HCT116 (cell line): Measurements from ENCODE around the gene MDFI. TPM values are rescaled to one million over a fixed set of nuclear protein-coding genes. Genes with fewer than 3 reads are reported as not detected.

ENCODE experiments used
- ATAC-seq: fragments of 200-7000 bp; cut with Tn5 transposase; 2 replicates; pipeline ENCODE4 v1.9.1; 2020; ENCODE audit warnings: mild to moderate bottlenecking, moderate library complexity
- BruUV-seq: library from RNA; stranded (reverse); fragments of 400-500 nt; replicated peaks from 2 replicates; lab custom pipeline; 2021; lab: Mats Ljungman, UMichigan
- CTCF ChIA-PET: fragments of 300-600 bp; sonication (Branson Sonifier 250); formaldehyde crosslinking; loops from one replicate; lab custom pipeline; 2021; ENCODE audit warnings: antibody characterized with exemption; lab: Charles Lee
- POLR2A ChIA-PET: fragments of 300-600, 350-600 bp; sonication (Branson Sonifier 250); formaldehyde crosslinking; loops from one replicate; lab custom pipeline; 2021; ENCODE audit warnings: antibody characterized with exemption; lab: Charles Lee
- RAD21 ChIA-PET, 2 experiments: fragments of 300-600 bp; sonication (Branson Sonifier 250); formaldehyde crosslinking; loops; one replicate each; lab custom pipeline; 2023; ENCODE audit warnings: low total read pairs in 2 of 2; ENCODE audit not compliant: uncharacterized antibody in 2 of 2, unreplicated experiment in 2 of 2, low non-redundant PET in 1 of 2; lab: Charles Lee
- DNase-seq: peaks from one replicate; pipeline ENCODE4 v3.0.0-alpha.2; 2010; ENCODE audit warnings: low read depth, low spot score
- H2AFZ ChIP-seq: fragments of 200-600 bp; shearing (Covaris generic), sonication (generic); 2 replicates; pipeline ENCODE4 v1.6.1; 2017; ENCODE audit warnings: low read depth, mixed run types, mixed read lengths, antibody characterized with exemption, low read length; ENCODE audit not compliant: poor library complexity, severe bottlenecking
- H3K27ac ChIP-seq: 2 replicates; pipeline ENCODE4 v1.5.1; 2012; ENCODE audit warnings: low read depth, low read length
- H3K27me3 ChIP-seq: fragments of 200-600 bp; sonication (generic); 2 replicates; pipeline ENCODE4 v1.6.1; 2016; ENCODE audit warnings: mixed run types, low read length, mixed read lengths; ENCODE audit not compliant: insufficient read depth
- H3K36me3 ChIP-seq, 2 experiments: fragments of 200-500 bp in 1 of 2; fragments of 200-600 bp in 1 of 2; sonication (Bioruptor generic) in 1 of 2; sonication (generic) in 1 of 2; 2 replicates each; pipeline versions ENCODE4 v1.5.1 to v1.6.1; 2014 to 2016; ENCODE audit warnings: low read length in 2 of 2, inconsistent platforms in 1 of 2, mixed read lengths in 1 of 2, mixed run types in 1 of 2; ENCODE audit not compliant: insufficient read depth in 2 of 2, control insufficient read depth in 1 of 2
- H3K4me1 ChIP-seq, 2 experiments: fragments of 200-600 bp in 1 of 2; sonication (generic) in 1 of 2; 2 replicates each; pipeline versions ENCODE4 v1.5.1 to v1.6.1; 2012 to 2017; ENCODE audit warnings: low read length in 2 of 2, inconsistent platforms in 1 of 2, mild to moderate bottlenecking in 1 of 2, mixed read lengths in 1 of 2, mixed run types in 1 of 2, moderate library complexity in 1 of 2; ENCODE audit not compliant: insufficient read depth in 2 of 2, control insufficient read depth in 1 of 2
- H3K4me2 ChIP-seq: fragments of 200-600 bp; sonication (generic); 2 replicates; pipeline ENCODE4 v1.6.1; 2017; ENCODE audit warnings: mixed run types, low read length, mixed read lengths
- H3K4me3 ChIP-seq, 2 experiments: fragments of 200-600 bp in 1 of 2; sonication (generic) in 1 of 2; replicated peaks in 1 of 2; 2 replicates each; pipeline ENCODE4 v1.5.1; 2011 to 2016; ENCODE audit warnings: low read length in 2 of 2, control low read depth in 1 of 2, low read depth in 1 of 2, mild to moderate bottlenecking in 1 of 2, mixed read lengths in 1 of 2, mixed run types in 1 of 2
- H3K79me2 ChIP-seq: fragments of 200-600 bp; sonication (generic); 2 replicates; pipeline ENCODE4 v1.6.1; 2017; ENCODE audit warnings: mild to moderate bottlenecking, mixed run types, low read length, moderate library complexity, mixed read lengths; ENCODE audit not compliant: insufficient read depth
- H3K9ac ChIP-seq: fragments of 200-600 bp; sonication (generic); 2 replicates; pipeline ENCODE4 v1.6.1; 2016; ENCODE audit warnings: low read length, mixed read lengths
- H3K9me2 ChIP-seq: fragments of 200-600 bp; sonication (generic), shearing (Covaris generic); 2 replicates; pipeline ENCODE4 v1.6.1; 2017; ENCODE audit warnings: mixed run types, mild to moderate bottlenecking, moderate library complexity; ENCODE audit not compliant: insufficient read depth
- H3K9me3 ChIP-seq, 2 experiments: fragments of 200-500 bp in 1 of 2; fragments of 200-600 bp in 1 of 2; sonication (Bioruptor generic) in 1 of 2; sonication (generic) in 1 of 2; 2 replicates each; pipeline ENCODE4 v1.6.1; 2014 to 2017; ENCODE audit warnings: low read length in 2 of 2, mixed read lengths in 2 of 2, inconsistent platforms in 1 of 2, low read depth in 1 of 2, mild to moderate bottlenecking in 1 of 2, mixed run types in 1 of 2, moderate library complexity in 1 of 2; ENCODE audit not compliant: control insufficient read depth in 1 of 2, insufficient read depth in 1 of 2
- H4K20me1 ChIP-seq: fragments of 200-600 bp; sonication (generic), shearing (Covaris generic); 2 replicates; pipeline ENCODE4 v1.6.1; 2017; ENCODE audit warnings: mixed run types, mild to moderate bottlenecking, moderate library complexity; ENCODE audit not compliant: insufficient read depth
- CEBPB ChIP-seq: IDR thresholded peaks from 2 replicates; pipeline ENCODE4 v1.6.1; 2012; ENCODE audit warnings: low read depth
- EZH2 ChIP-seq: fragments of 200-600 bp; sonication (generic); IDR thresholded peaks from 2 replicates; pipeline ENCODE4 v1.6.1; 2017; ENCODE audit warnings: antibody characterized with exemption, mixed run types
- RAD21 ChIP-seq: IDR thresholded peaks from 2 replicates; pipeline ENCODE4 v1.6.1; 2012; ENCODE audit warnings: low read depth, mild to moderate bottlenecking
- TCF7L2 ChIP-seq: IDR thresholded peaks from 2 replicates; pipeline ENCODE4 v1.7.0; 2011; ENCODE audit warnings: borderline replicate concordance, inconsistent platforms; ENCODE audit not compliant: insufficient read depth, insufficient read length; ENCODE audit errors: extremely low read depth
- YY1 ChIP-seq: IDR thresholded peaks from 2 replicates; pipeline ENCODE4 v1.6.1; 2011; ENCODE audit warnings: low read length, low read depth, moderate library complexity, mild to moderate bottlenecking; ENCODE audit not compliant: insufficient replicate concordance; ENCODE audit errors: extremely low read depth
- ZNF274 ChIP-seq: fragments of 200-500 bp; sonication (Bioruptor generic); IDR thresholded peaks from 2 replicates; pipeline ENCODE4 v1.6.1; 2014; ENCODE audit warnings: mild to moderate bottlenecking, low read depth, low read length, inconsistent platforms
- intact Hi-C: fragments of 100-400 bp; cut with micrococcal nuclease; formaldehyde crosslinking; loops from 2 replicates; pipeline ENCODE4 v1.10.0; 2022
- total RNA-seq: library from RNA; stranded (reverse); gene quantifications from one replicate; pipeline ENCODE4 v1.2.1, GENCODE V29; 2021; ENCODE audit not compliant: unreplicated experiment
- TF ChIP-seq, protein P1 (sequence below), 3 experiments: fragments of 200-600 bp in 1 of 3; sonication (generic) in 1 of 3; IDR thresholded peaks in 2 of 3; conservative IDR thresholded peaks in 1 of 3; 2 replicates each; pipeline ENCODE4 v1.5.1; 2012 to 2017; ENCODE audit warnings: low read depth in 2 of 3, low read length in 2 of 3, antibody characterized with exemption in 1 of 3, borderline replicate concordance in 1 of 3, control low read depth in 1 of 3, mild to moderate bottlenecking in 1 of 3, mixed read lengths in 1 of 3, mixed run types in 1 of 3, moderate library complexity in 1 of 3; ENCODE audit not compliant: insufficient read depth in 1 of 3

MDFI gene
- total RNA-seq, 1 experiment from 2014 or later, result 35.5 TPM

DNA sequence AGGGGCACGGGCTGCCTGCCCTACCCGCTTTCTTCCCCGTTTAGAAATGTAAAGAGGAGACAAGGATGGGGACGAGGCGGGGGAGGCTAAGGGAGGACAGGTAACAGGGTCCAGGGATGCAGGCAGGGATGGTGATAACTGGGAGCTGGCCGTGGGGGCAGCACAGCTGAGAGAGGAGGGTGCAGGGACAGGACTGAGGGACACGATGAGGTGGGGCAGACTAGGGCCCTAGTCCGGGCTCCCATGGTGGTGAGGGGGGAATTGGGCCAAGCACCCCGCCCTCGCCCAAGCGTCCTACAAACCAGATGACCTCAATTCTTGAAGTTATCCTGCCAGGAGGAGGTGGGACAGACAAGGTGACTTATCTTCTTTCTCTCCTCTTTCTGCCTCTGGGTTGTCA, 44.4 kb upstream of the MDFI start (continued):
- TF ChIP-seq, protein P1, sequence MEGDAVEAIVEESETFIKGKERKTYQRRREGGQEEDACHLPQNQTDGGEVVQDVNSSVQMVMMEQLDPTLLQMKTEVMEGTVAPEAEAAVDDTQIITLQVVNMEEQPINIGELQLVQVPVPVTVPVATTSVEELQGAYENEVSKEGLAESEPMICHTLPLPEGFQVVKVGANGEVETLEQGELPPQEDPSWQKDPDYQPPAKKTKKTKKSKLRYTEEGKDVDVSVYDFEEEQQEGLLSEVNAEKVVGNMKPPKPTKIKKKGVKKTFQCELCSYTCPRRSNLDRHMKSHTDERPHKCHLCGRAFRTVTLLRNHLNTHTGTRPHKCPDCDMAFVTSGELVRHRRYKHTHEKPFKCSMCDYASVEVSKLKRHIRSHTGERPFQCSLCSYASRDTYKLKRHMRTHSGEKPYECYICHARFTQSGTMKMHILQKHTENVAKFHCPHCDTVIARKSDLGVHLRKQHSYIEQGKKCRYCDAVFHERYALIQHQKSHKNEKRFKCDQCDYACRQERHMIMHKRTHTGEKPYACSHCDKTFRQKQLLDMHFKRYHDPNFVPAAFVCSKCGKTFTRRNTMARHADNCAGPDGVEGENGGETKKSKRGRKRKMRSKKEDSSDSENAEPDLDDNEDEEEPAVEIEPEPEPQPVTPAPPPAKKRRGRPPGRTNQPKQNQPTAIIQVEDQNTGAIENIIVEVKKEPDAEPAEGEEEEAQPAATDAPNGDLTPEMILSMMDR (IDR thresholded peaks at IDR 0.05 in 2 of 3, conservative IDR thresholded peaks at IDR 0.05 in 1 of 3; ENCODE audit: borderline replicate concordance in 1 of 3, insufficient read depth in 1 of 3, low read depth in 2 of 3, low read length in 2 of 3), result no peak
- no peak for TF ChIP-seq CEBPB
- TF ChIP-seq RAD21, result no peak
- TF ChIP-seq ZNF274, result no peak
- TF ChIP-seq YY1, result no peak
- TF ChIP-seq TCF7L2, result no peak

DNA sequence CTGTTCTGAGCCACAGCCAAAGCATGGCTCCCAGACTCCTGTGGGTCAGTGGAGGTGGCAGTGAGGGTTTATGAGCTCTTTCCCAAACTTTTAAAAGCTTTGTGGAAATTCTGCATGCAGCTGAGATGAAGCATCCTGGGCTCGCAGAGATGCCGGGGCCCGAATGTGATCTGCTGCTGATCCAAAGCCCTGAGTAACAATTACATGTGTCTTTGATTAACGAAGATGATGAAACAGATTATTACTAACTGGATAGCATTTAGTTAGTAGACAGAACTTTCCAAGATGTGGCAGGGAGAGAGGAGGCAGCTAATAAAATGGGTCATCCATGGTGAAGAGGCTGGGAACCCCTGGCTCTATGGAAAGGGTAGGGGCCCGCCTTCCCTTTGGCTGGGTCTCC, 43.9 kb upstream of the MDFI start:
- no peak for ATAC-seq
- no peak overlapping the region for H3K4me3 ChIP-seq
- RAD21 ChIA-PET, result no interaction called here
- peaks cover 0 to 3% of the 10 kb centered on the region in 2 experiments; a peak in 1 of 4 replicates for H3K4me1 ChIP-seq
- no peak for DNase-seq
- H4K20me1 ChIP-seq, result no peaks in the 10 kb centered on the region
- H2AFZ ChIP-seq, result no peak overlapping the region
- intact Hi-C loops, result no loop called here
- no peak overlapping the region for H3K27ac ChIP-seq
- H3K4me2 ChIP-seq, result no peak overlapping the region
- POLR2A ChIA-PET, result no interaction called here
- no peak overlapping the region for H3K9ac ChIP-seq
- no peaks in the 10 kb centered on the region for H3K9me2 ChIP-seq
- CTCF ChIA-PET, result interaction anchor here (0.8 to 1.0 kb wide), 2 partner anchors 8 to 132 kb away, joined by 3 to 5 read pairs; no protein-coding TSS in a partner anchor
- no peaks in the 10 kb centered on the region for H3K9me3 ChIP-seq
- no TSS peak for BruUV-seq
- H3K79me2 ChIP-seq, result no peaks in the 10 kb centered on the region
- H3K36me3 ChIP-seq, result peaks cover 4 to 12% of the 10 kb centered on the region in 2 experiments; a peak in 2 of 4 replicates
- TF ChIP-seq EZH2, result no peak
- TF ChIP-seq, all 23 proteins: peak for 0
- H3K27me3 ChIP-seq, result no peaks in the 10 kb centered on the region
